ENCODE measurements around the gene TFCP2. TPM values are rescaled to one million over a fixed set of nuclear protein-coding genes. Genes with fewer than 3 reads are reported as not detected.
A peak's percentile ranks its signal among the peaks of the same experiment; 100 is the strongest.

The TFCP2 gene
- total RNA-seq, 1 donor from 2014 or later = 15.5 TPM

- no peak overlapping the region for H3K4me3 ChIP-seq
- no peaks in the 10 kb centered on the region for H3K9me3 ChIP-seq
- intact Hi-C loops (cut with DNase I) = no loop called here
- no peak overlapping the region for H3K27ac ChIP-seq
- no peaks in the 10 kb centered on the region for H3K27me3 ChIP-seq
- TF ChIP-seq, protein P1, sequence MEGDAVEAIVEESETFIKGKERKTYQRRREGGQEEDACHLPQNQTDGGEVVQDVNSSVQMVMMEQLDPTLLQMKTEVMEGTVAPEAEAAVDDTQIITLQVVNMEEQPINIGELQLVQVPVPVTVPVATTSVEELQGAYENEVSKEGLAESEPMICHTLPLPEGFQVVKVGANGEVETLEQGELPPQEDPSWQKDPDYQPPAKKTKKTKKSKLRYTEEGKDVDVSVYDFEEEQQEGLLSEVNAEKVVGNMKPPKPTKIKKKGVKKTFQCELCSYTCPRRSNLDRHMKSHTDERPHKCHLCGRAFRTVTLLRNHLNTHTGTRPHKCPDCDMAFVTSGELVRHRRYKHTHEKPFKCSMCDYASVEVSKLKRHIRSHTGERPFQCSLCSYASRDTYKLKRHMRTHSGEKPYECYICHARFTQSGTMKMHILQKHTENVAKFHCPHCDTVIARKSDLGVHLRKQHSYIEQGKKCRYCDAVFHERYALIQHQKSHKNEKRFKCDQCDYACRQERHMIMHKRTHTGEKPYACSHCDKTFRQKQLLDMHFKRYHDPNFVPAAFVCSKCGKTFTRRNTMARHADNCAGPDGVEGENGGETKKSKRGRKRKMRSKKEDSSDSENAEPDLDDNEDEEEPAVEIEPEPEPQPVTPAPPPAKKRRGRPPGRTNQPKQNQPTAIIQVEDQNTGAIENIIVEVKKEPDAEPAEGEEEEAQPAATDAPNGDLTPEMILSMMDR (IDR thresholded peaks at IDR 0.05) = no peak
- TF ChIP-seq POLR2A (IDR thresholded peaks at IDR 0.05) = no peak
- no peak for TF ChIP-seq POLR2AphosphoS5 (IDR thresholded peaks at IDR 0.05; ENCODE audit: insufficient read depth in 1 of 2, low read depth in 1 of 2)
- no peaks in the 10 kb centered on the region for H3K4me1 ChIP-seq
- H3K36me3 ChIP-seq = peaks cover 0 to 81% of the 10 kb centered on the region in 2 donors
- no peak for DNase-seq (ENCODE audit: extremely low spot score in 2 of 2)
Measured at GRCh38 chr12:51062631-51063397, 110.1 kb downstream of the TFCP2 start.

DNA sequence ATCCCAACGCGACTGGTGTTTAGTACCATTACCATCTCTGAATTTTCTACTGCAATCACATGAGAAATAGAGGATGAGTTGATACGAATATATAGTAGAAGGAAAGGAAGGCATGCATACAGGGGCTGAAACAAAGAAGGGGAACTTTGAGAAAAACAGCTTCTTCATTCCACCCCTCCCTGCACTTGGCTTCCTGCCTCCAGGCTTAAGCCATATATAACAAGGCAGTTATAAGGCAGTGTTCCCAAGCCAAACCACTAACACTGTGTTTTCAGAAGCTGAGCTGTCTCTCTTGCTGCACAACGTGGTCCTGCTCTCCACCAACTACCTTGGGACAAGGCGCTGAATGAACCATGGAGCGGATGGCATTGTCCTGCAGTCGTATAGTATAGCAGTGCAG is 113.8 kb downstream of the TFCP2 start:
- Histone ChIP-seq H3K27me3 (no peaks in the 10 kb centered on the region), H3K9me3 (no peaks in the 10 kb centered on the region), H3K36me3 (peaks cover 0 to 76% of the 10 kb centered on the region in 2 donors), H3K4me1 (no peaks in the 10 kb centered on the region), H3K27ac (no peak overlapping the region), H3K4me3 (no peak overlapping the region)
- intact Hi-C loops (cut with DNase I) = no loop called here
- TF ChIP-seq POLR2AphosphoS5 (IDR thresholded peaks at IDR 0.05; ENCODE audit: insufficient read depth in 1 of 2, low read depth in 1 of 2) (no peak), POLR2A (IDR thresholded peaks at IDR 0.05) (no peak)
- TF ChIP-seq, protein P1 (IDR thresholded peaks at IDR 0.05) = no peak
- DNase-seq (ENCODE audit: extremely low spot score in 2 of 2) = no peak

DNA sequence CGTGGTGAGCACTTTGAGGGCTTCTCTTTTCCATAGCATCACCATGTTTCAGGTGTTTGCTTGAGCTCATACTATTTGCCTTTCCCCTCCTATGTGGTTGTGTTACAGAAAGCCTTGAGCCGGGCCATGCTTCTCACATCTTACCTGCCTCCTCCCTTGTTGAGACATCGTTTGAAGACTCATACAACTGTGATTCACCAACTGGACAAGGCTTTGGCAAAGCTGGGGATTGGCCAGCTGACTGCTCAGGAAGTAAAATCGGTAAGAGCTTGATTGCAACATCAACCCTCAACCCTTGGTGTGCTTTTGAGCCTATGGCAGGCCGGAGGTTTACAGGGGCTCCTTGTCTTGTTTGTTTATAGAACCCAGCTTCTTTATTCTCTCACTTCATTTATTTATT is 116.7 kb downstream of the TFCP2 start:
- Histone ChIP-seq H3K4me1 (no peaks in the 10 kb centered on the region), H3K27ac (no peak overlapping the region), H3K9me3 (no peaks in the 10 kb centered on the region), H3K27me3 (no peaks in the 10 kb centered on the region), H3K4me3 (no peak overlapping the region), H3K36me3 (peaks cover 0 to 76% of the 10 kb centered on the region in 2 donors)
- TF ChIP-seq POLR2A (IDR thresholded peaks at IDR 0.05) (no peak), POLR2AphosphoS5 (IDR thresholded peaks at IDR 0.05; ENCODE audit: insufficient read depth in 1 of 2, low read depth in 1 of 2) (peak in 1 of 2 donors; percentile 41)
- TF ChIP-seq, protein P1 (IDR thresholded peaks at IDR 0.05) = no peak
- DNase-seq (ENCODE audit: extremely low spot score in 2 of 2) = no peak
- intact Hi-C loops (cut with DNase I) = no loop called here

GRCh38 chr12:51055060-51055459 is 117.9 kb downstream of the TFCP2 start:
- Histone ChIP-seq H3K27ac (no peak overlapping the region), H3K4me1 (no peaks in the 10 kb centered on the region), H3K9me3 (no peaks in the 10 kb centered on the region), H3K36me3 (peaks cover 0 to 74% of the 10 kb centered on the region in 2 donors), H3K4me3 (no peak overlapping the region), H3K27me3 (no peaks in the 10 kb centered on the region)
- TF ChIP-seq POLR2AphosphoS5 (IDR thresholded peaks at IDR 0.05; ENCODE audit: insufficient read depth in 1 of 2, low read depth in 1 of 2) (no peak), POLR2A (IDR thresholded peaks at IDR 0.05) (no peak)
- TF ChIP-seq, protein P1 (IDR thresholded peaks at IDR 0.05) = no peak
- DNase-seq (ENCODE audit: extremely low spot score in 2 of 2) = no peak
- intact Hi-C loops (cut with DNase I) = no loop called here

DNA sequence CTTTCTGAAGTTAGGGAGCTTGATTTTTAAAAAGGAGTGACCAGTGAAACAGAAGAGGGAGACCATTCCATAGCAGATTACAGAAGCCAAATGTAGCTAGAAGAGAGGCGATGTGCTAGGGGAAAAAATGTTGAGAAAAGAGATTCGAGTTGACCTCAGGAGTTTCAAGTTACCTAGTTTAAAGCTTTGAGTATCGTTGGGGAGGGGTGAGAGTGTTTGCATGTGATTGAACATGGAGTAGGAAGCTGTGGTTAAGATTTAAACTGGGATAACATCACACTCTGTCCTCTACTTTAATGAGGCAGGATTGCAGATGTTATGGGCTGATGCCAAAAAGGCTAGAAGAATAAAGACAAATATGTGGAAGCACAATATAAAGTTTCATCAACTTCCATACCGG is 121.1 kb downstream of the TFCP2 start:
- Histone ChIP-seq H3K36me3 (peaks cover 0 to 41% of the 10 kb centered on the region in 2 donors), H3K27ac (no peak overlapping the region), H3K4me3 (no peak overlapping the region), H3K27me3 (no peaks in the 10 kb centered on the region), H3K9me3 (no peaks in the 10 kb centered on the region), H3K4me1 (peaks cover 21% of the 10 kb centered on the region)
- no peak for DNase-seq (ENCODE audit: extremely low spot score in 2 of 2)
- TF ChIP-seq, protein P1 (IDR thresholded peaks at IDR 0.05) = no peak
- no peak for TF ChIP-seq POLR2A (IDR thresholded peaks at IDR 0.05)
- TF ChIP-seq POLR2AphosphoS5 (IDR thresholded peaks at IDR 0.05; ENCODE audit: insufficient read depth in 1 of 2, low read depth in 1 of 2) = no peak
- intact Hi-C loops (cut with DNase I) = no loop called here
